ENCODE measurements around the gene C9orf78.
A peak's percentile ranks its signal among the peaks of the same experiment; 100 is the strongest.
"Not testable (repeated sequence)": the region's sequence is repeated elsewhere in the genome, so short reads cannot be mapped to it uniquely, and the experiment has no call there.

C9orf78 gene

DNA sequence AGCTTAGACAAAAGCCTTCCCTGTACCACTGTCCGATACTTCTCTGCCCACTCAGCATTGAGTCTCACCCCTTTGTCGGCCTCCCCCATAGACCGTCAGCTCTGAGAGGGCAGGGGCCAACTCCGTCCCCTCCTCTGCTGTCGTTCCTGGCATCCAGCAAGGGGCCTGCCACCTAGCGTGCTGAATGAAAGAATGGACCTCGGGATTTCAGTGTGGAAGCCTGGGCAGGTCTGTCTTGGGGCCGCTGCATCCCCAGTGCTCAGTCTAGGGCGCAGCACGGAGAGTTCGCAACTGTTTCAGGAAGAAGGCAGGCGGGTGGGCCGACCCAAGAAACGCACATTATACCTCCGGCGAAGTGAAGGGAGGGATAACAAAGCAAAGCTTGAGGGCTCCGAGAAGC, 33.6 kb downstream of the C9orf78 start:
- TF ChIP-seq CTCF (IDR thresholded peaks at IDR 0.05; ENCODE audit: low read length, missing control alignments): no peak
- no peak for DNase-seq (ENCODE audit: low read depth)
- no peak overlapping the region for H3K4me3 ChIP-seq (replicated peaks; ENCODE audit: low read depth, low read length)

GRCh38 chr9:129798973-129799372, 36.1 kb downstream of the C9orf78 start:
- TF ChIP-seq CTCF (IDR thresholded peaks at IDR 0.05; ENCODE audit: low read length, missing control alignments): no peak
- H3K4me3 ChIP-seq (replicated peaks; ENCODE audit: low read depth, low read length): no peak overlapping the region
- DNase-seq (ENCODE audit: low read depth): no peak

GRCh38 chr9:129796029-129796428, 39.0 kb downstream of the C9orf78 start:
- DNase-seq (ENCODE audit: low read depth); H3K4me3 ChIP-seq (replicated peaks; ENCODE audit: low read depth, low read length): not testable (repeated sequence)

- no peak overlapping the region for H3K4me3 ChIP-seq (replicated peaks; ENCODE audit: low read depth, low read length)
- TF ChIP-seq CTCF (IDR thresholded peaks at IDR 0.05; ENCODE audit: low read length, missing control alignments): no peak
- no peak for DNase-seq (ENCODE audit: low read depth)
Measured at GRCh38 chr9:129794549-129794948, 40.5 kb downstream of the C9orf78 start.

- no peak for TF ChIP-seq CTCF (IDR thresholded peaks at IDR 0.05; ENCODE audit: low read length, missing control alignments)
- no peak for DNase-seq (ENCODE audit: low read depth)
- H3K4me3 ChIP-seq (replicated peaks; ENCODE audit: low read depth, low read length): no peak overlapping the region
Measured at GRCh38 chr9:129786481-129786880, 48.6 kb downstream of the C9orf78 start.

DNA sequence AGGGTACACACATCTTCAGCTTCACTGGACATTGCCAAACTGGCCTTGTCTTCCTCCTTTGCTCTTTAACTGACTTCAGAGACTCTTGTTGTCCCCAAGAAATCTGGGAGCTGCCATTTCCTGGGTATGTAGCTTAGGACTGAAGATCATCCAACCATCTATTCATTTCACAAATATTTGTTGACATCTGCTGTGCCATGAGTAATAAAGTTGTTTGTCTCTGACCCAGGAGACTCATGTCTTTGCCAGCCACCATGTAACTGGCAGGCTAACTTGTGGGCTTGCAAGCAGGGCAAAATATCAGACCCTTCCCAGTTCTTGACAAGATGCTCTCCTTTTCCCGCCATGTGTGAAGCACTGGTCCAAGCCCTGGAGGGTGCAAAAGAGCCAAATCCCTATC, 49.2 kb downstream of the C9orf78 start:
- H3K4me3 ChIP-seq (replicated peaks; ENCODE audit: low read depth, low read length): no peak overlapping the region
- no peak for DNase-seq (ENCODE audit: low read depth)
- no peak for TF ChIP-seq CTCF (IDR thresholded peaks at IDR 0.05; ENCODE audit: low read length, missing control alignments)

GRCh38 chr9:129784970-129785369, 50.1 kb downstream of the C9orf78 start:
- H3K4me3 ChIP-seq (replicated peaks; ENCODE audit: low read depth, low read length); DNase-seq (ENCODE audit: low read depth): not testable (repeated sequence)

DNA sequence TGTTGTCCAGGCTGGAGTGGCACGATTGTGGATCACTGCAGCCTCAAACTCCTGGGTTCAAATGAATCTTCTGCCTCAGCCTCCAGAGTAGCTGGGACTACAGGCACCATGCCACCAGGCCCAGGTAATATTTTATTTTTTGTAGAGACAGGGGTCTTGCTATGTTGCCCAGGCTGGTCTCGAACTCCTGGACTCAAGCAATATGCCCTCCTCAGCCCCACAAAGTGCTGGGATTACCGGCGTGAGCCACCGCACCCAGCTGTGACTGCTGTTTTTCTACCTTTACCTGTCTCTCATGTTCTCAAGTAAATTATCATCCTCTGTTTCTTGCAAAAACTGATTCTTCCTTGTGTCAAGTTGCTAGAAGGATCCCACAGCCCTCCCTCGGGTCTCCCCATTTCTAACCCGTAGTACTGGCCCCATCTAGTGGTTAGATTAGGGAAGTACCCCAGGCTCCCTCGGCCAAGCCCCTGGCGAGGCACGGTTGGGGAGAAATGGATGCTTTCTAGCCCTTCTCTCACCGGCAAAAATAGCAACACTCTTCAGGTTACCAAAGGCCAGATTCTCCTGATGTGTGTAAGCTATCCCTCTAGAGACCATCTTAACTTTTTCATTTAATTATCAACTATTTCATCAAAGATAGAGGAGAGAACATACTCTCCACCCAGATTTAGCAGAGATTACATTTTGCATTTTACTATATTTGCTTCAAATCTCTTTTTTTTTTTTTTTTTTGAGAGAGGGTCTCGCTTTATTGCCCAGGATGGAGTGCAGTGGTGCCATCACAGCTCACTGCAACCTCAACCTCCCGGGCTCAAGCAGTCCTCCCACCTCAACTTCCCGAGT, 51.3 kb downstream of the C9orf78 start:
- peak; percentile 87 for DNase-seq (ENCODE audit: low read depth)
- TF ChIP-seq CTCF (IDR thresholded peaks at IDR 0.05; ENCODE audit: low read length, missing control alignments): peak; percentile 92
- no peak overlapping the region for H3K4me3 ChIP-seq (replicated peaks; ENCODE audit: low read depth, low read length)

All from fibroblast of pulmonary artery (primary cell).